GM19239 (cell line): Measurements from ENCODE around the gene KRT16.
"Not testable (repeated sequence)": the region's sequence is repeated elsewhere in the genome, so short reads cannot be mapped to it uniquely, and the experiment has no call there.

Experiments used
- DNase-seq: peaks from one replicate; pipeline ENCODE4 v3.0.0; 2011; ENCODE audit warnings: low spot score; ENCODE audit not compliant: insufficient read length
- FAIRE-seq: peaks from 2 replicates; lab custom pipeline; 2011; peaks lifted over from hg19 to GRCh38; lab: Jason Lieb, UNC

The KRT16 gene

DNA sequence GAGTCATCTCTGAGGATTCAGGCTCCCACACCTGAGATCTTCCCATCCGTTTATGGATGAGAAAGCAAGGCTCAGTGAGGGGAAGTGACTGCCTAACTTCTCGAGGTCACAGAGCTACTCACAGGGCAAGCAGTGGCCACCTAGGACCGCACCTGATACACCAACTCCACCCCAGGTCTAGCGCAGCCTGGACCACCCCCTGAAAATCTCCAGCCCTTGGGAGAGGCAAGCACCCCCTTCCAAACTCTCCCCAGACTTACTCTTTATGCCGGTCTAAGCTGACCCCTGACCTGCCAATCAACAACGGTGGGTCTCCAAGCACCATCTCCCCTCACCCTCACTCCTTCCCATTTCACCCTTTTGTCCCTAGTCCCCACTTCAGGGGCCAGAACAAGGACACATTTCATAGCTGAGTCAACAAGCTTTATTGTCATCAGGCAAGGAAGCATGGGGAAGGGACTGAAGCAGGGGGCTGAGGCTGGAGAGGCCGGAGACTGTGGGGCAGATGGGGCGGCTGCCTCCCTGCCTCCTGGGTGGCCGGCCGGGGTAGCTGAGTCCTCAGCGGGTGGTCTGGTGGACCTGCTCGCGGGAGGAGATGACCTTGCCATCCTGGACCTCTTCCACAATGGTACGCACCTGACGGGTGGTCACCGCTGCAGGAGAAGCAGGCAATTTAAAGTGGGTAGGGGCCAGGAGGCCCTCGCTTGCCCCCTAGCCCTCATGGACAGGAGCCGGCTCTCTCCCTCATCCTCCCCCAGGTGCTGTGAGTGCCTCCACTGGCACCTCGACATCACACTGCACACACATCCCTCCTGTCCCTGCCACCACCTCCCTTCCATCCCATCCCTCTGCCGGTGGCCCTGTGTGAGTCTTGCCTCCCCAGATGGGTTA lies 6.7 kb upstream of the KRT16 start:
- DNase-seq (no peak), FAIRE-seq (no peak)

DNA sequence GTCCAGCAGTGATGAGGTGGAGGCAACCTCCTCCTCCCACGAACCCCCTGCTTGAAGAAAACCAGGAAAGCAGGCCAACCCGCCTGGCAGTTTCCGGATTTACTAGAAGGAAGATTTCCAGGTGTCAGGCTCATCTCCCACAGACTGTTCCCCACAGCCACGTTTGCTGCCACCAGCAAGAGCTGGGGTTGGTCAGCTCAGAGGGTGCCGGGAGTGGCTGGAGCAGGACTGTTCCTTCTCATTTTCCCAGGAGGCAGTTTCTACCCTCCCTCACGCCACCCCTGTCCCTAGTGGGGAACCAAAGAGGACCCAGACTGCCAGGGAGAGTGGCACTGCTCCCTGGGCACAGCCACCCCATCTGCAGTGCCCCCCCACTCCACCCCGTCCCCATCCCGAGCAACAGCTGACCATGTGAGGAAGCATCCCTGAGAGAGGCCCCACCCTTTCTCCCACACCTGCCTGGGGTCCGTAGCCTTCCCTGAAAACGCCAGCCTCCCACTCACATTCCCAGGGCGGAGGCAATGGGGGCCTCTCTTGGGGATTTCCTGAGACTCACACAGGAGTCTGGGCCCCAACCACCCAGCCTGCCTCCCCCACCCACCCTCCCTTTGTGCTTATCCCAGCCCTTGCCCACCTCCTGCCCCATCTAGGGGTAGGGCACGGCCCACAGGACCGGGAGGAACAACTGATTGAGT lies 5.9 kb upstream of the KRT16 start:
- FAIRE-seq (no peak), DNase-seq (no peak)

DNA sequence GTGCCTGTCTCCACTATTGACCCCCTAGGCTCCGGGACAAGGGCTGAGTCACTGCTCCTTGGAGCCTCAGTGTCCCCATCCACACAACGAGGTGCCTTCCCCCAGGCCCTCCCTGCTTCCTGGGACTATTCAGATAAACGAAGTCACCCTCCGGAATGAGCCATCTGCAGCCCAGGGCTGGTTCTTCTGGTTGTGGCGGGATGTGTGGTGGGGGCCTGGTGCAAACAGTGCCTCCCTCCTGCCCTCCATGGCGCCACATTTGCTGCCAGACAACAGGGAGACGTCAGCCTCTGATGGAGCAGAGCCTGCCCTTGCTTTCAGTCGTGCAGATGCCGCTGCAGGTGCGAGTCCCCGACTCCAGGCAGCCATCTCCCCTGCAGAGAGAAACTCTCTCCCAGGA lies 5.1 kb upstream of the KRT16 start:
- FAIRE-seq (no peak), DNase-seq (no peak)

DNA sequence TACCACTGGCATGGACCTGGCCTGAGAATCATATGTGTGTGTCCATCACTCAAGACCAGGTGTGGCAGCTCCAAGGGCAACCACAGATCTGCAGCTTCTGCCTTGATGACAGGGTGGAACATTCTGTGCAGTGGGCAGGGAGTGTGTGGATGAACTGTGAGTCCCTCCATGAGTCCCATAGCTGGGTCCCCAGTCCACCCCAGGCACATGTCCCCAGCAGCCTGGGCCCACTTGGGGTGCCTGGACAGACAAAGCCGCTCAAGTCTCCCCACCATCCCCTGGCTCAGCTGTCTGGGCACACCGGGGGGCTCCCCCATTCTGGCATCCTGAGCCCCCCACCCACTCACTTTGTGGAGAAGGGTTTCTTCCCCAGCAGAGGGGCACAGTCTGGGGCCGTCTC lies 4.6 kb upstream of the KRT16 start:
- no peak for DNase-seq
- FAIRE-seq, result no peak

DNA sequence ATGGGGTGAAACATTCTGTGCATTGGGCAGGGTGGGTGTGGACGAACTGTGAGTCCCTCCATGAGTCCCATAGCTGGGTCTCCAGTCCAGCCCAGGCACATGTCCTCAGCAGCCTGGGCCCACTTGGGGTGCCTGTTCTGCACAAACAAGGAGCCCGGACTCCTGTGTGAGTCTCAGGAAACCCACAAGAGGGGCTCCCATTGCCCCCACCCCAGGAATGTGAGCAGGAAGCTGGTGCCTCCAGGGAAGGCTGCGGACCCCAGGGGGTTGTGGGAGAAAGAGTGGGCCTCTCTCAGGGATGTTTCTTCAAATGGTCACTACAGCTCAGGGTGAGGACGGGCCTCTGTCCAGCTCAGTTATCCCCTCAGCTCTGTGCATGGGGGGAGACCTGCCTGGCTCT lies 3.9 kb upstream of the KRT16 start:
- FAIRE-seq, DNase-seq: not testable (repeated sequence)

DNA sequence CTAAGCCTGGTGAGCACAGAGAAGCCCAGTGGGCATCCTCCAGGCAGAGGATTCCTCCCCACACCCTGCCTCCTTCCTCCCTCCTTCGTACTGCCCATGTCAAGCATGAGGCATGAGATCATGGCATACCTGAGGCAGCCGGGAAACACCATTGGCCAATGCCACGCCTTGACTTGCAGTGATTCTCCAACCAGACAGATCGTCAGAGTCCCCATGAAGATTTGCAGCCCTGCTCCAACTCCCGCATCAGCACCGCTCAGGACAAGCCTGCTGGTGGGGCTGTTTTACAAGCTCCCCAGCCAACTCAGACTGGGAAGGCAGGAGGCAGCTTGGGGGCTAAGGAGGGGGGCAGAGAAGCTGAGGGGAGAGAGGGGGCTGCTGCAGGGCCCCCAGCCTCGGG lies 2.9 kb upstream of the KRT16 start:
- no peak for DNase-seq

DNA sequence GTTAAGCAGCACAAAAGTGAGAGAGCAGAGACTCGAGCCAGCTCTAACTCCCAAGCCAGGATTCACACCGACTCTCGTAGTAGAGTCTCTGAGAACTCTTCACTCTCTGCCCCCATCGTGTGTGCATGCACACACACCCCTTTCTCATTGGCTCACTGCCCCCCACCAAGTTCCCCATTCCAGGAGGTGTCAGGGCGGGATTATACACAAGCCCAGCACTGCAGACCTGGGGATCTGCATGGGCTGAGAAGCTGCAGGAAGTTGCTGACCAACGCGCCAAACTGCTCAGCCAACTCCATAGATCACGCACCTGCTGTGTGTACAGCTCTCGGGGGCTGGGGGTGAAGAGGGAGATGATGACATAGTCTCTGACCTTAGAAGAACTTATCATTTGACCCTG lies 2.2 kb upstream of the KRT16 start:
- DNase-seq, FAIRE-seq: not testable (repeated sequence)

More for the DNA sequence above, 2.9 kb upstream of the KRT16 start:
- no peak for FAIRE-seq

GRCh38 chr17:41614098-41614497 lies 1.5 kb upstream of the KRT16 start:
- no peak for FAIRE-seq
- no peak for DNase-seq

DNA sequence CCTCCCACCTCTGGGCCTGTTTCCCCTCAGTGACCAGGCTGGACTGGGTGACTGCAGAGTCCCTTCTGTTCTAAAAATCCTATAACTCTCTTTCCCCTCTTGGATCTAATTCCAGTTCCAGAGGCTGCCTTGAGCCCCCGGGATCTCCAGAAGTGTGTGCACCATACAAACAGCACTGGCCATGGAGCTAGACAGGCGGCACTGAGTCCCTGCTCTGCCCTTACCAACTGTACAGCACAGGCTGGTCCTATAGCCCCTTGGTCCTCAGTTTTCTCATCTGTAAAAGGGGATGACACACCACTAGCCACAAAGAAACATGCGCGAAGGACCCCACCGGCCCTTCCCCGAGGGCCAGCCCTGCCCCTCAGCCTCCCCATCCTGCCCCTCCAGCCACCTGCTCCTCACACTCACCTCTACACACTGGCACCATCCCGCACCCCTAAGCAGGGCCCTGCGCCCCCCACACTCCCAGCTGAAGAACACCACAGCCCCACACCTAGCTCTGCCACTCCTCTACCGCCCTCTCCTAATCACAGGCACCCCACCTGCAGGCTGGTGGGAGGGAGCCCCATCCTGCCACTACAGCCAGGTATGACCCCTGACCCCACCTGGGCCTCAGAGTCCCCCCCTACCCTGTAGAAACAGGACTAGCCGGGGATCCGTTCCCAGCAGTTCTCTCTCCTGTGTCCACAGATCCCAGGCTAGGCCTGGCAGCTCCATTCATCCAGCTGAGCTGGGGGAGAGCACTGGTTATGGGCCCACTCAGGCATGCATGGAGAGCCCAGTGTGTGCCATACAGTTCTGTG lies 913 bp upstream of the KRT16 start:
- FAIRE-seq (no peak), DNase-seq (no peak)

GRCh38 chr17:41610965-41611640 lies 1.5 kb downstream of the KRT16 start:
- no peak for FAIRE-seq

DNA sequence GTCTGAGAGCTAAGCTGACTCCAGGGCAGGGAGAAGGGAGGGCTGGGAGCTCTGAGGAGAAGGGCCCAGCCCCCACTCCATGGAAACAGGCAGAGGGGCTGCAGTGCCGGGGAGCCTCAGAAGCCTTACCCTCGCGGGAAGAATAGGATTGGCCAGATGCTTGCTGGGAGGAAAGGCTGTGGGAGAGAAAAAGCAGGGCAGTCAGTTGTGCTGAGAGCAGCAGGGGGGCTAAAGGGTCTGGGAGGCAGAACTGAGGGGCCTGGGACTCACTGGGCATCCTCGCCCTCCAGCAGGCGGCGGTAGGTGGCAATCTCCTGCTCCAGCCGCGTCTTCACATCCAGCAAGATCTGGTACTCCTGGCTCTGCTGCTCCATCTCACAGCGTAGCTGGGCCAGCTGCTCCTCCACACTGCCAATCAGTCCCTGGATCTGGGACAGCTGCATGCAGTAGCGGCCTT lies 2.5 kb downstream of the KRT16 start:
- DNase-seq, FAIRE-seq: not testable (repeated sequence)

More at GRCh38 chr17:41610965-41611640, 1.5 kb downstream of the KRT16 start:
- DNase-seq, result no peak

GRCh38 chr17:41606930-41607329 lies 5.6 kb downstream of the KRT16 start:
- not testable (repeated sequence) for FAIRE-seq

GRCh38 chr17:41602524-41602923 lies 10.0 kb downstream of the KRT16 start:
- no peak for DNase-seq
- no peak for FAIRE-seq

More at GRCh38 chr17:41606930-41607329, 5.6 kb downstream of the KRT16 start:
- not testable (repeated sequence) for DNase-seq

GRCh38 chr17:41600318-41600717 lies 12.2 kb downstream of the KRT16 start:
- DNase-seq, result no peak
- FAIRE-seq, result no peak

- no peak for FAIRE-seq
- no peak for DNase-seq
Observed at GRCh38 chr17:41599680-41600079, 12.9 kb downstream of the KRT16 start.

- FAIRE-seq (no peak), DNase-seq (no peak)
Observed at GRCh38 chr17:41595585-41595984, 17.0 kb downstream of the KRT16 start.

DNA sequence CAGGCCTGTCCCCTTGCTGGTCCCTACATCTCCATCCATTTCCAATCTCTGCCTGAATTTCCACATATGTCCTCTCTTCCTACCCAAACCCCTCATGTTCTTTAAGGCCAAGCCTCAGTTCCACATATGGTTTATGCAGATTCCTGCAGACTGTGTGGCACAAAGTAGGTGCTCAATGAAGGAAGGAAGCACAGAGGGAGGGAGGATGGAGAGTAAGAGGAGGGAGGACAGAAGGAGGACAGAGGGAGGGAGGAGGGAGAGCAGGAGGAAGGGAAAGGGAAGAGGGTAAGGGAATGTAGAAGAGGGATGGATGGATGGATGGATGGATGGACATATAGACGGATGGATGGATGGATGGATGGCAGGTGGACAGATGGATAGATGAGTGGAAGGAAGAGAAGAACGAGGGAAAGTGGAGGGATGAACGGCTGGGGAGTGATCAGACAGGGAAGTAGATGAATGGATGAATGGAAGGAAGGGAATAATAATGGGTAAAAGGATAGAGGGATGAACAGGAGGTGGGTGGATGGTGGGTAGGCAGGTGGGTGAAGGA lies 18.1 kb downstream of the KRT16 start:
- FAIRE-seq, result no peak

GRCh38 chr17:41593306-41593981 lies 19.1 kb downstream of the KRT16 start:
- FAIRE-seq, result no peak
- no peak for DNase-seq

More for the DNA sequence above, 18.1 kb downstream of the KRT16 start:
- no peak for DNase-seq
